Thyroid gland (tissue), 4 donors: ENCODE measurements around the gene SASH1.
"Not testable (repeated sequence)": the region's sequence is repeated elsewhere in the genome, so short reads cannot be mapped to it uniquely, and the experiment has no call there.

Source experiments
- POLR2A ChIP-seq, 2 donors: fragments of 450-650 bp; IDR thresholded peaks; one replicate each; pipeline ENCODE4 v1.6.1; 2017; ENCODE audit warnings: antibody characterized with exemption in 2 of 2, mild to moderate bottlenecking in 2 of 2, moderate library complexity in 1 of 2
- TF ChIP-seq, protein P1 (sequence below), 6 experiments: fragments of 200-600 bp in 3 of 6; fragments of 450-650 bp in 3 of 6; sonication (generic) in 3 of 6; IDR thresholded peaks; one replicate each; pipeline ENCODE4 v1.5.1; 2016 to 2019; ENCODE audit warnings: antibody characterized with exemption in 6 of 6, mild to moderate bottlenecking in 2 of 6, inconsistent platforms in 1 of 6, moderate library complexity in 1 of 6

GRCh38 chr6:148585641-148586040, 243.0 kb downstream of the SASH1 start:
- not testable (repeated sequence) for TF ChIP-seq POLR2A (IDR thresholded peaks at IDR 0.05)
- TF ChIP-seq, protein P1, sequence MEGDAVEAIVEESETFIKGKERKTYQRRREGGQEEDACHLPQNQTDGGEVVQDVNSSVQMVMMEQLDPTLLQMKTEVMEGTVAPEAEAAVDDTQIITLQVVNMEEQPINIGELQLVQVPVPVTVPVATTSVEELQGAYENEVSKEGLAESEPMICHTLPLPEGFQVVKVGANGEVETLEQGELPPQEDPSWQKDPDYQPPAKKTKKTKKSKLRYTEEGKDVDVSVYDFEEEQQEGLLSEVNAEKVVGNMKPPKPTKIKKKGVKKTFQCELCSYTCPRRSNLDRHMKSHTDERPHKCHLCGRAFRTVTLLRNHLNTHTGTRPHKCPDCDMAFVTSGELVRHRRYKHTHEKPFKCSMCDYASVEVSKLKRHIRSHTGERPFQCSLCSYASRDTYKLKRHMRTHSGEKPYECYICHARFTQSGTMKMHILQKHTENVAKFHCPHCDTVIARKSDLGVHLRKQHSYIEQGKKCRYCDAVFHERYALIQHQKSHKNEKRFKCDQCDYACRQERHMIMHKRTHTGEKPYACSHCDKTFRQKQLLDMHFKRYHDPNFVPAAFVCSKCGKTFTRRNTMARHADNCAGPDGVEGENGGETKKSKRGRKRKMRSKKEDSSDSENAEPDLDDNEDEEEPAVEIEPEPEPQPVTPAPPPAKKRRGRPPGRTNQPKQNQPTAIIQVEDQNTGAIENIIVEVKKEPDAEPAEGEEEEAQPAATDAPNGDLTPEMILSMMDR (IDR thresholded peaks at IDR 0.05), result not testable (repeated sequence)
